ENCODE results near the gene PSG2.
"Not testable (repeated sequence)": the region's sequence is repeated elsewhere in the genome, so short reads cannot be mapped to it uniquely, and the experiment has no call there.

DNA sequence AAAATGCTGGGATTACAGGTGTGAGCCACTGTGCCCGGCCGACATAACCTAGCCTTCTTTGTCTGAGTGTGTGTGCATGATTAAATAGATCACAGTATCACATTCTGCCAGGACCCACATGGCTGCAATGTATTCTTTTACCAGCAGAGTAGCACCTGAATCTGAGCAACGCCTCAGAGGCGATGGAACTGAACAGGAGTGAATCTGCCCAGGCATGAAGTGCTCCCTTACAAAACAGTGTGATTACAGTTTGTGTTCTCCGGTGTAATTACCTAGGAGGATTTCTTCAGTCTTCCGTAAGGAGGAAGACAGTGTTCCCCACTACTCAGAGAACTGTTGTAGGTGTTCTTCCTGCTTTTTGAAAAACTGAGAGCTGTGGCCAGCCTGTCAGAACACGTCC lies 46.7 kb upstream of the PSG2 start:
- TF ChIP-seq, protein P1, sequence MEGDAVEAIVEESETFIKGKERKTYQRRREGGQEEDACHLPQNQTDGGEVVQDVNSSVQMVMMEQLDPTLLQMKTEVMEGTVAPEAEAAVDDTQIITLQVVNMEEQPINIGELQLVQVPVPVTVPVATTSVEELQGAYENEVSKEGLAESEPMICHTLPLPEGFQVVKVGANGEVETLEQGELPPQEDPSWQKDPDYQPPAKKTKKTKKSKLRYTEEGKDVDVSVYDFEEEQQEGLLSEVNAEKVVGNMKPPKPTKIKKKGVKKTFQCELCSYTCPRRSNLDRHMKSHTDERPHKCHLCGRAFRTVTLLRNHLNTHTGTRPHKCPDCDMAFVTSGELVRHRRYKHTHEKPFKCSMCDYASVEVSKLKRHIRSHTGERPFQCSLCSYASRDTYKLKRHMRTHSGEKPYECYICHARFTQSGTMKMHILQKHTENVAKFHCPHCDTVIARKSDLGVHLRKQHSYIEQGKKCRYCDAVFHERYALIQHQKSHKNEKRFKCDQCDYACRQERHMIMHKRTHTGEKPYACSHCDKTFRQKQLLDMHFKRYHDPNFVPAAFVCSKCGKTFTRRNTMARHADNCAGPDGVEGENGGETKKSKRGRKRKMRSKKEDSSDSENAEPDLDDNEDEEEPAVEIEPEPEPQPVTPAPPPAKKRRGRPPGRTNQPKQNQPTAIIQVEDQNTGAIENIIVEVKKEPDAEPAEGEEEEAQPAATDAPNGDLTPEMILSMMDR (IDR thresholded peaks at IDR 0.05): not testable (repeated sequence)
- TF ChIP-seq POLR2AphosphoS5 (IDR thresholded peaks at IDR 0.05): not testable (repeated sequence)
